Neuronal stem cell (in vitro differentiated cells): Measurements from ENCODE around the gene CDC14A.

ENCODE experiments used
- DNase-seq: peaks from one replicate; pipeline ENCODE4 v3.0.0-alpha.2; 2013; ENCODE audit warnings: low spot score
- H2AFZ ChIP-seq: one replicate; pipeline ENCODE4 v1.6.1; 2013; ENCODE audit warnings: mild to moderate bottlenecking, low read length, inconsistent platforms
- H2AK5ac ChIP-seq: 2 replicates; pipeline ENCODE4 v1.6.1; 2013; ENCODE audit warnings: low read depth, mild to moderate bottlenecking, inconsistent platforms, low read length, moderate library complexity, mixed read lengths
- H2BK120ac ChIP-seq: 2 replicates; pipeline ENCODE4 v1.6.1; 2013; ENCODE audit warnings: low read depth, mild to moderate bottlenecking, inconsistent platforms, low read length, moderate library complexity, mixed read lengths
- H2BK12ac ChIP-seq: one replicate; pipeline ENCODE4 v1.6.1; 2013; ENCODE audit warnings: low read length, inconsistent platforms
- H2BK15ac ChIP-seq: 2 replicates; pipeline ENCODE4 v1.6.1; 2013; ENCODE audit warnings: mild to moderate bottlenecking, low read length, inconsistent platforms, mixed read lengths
- H2BK5ac ChIP-seq: one replicate; pipeline ENCODE4 v1.6.1; 2013; ENCODE audit warnings: inconsistent platforms, mild to moderate bottlenecking, low read length, moderate library complexity
- H3K14ac ChIP-seq: one replicate; pipeline ENCODE4 v1.6.1; 2013; ENCODE audit warnings: low read length, inconsistent platforms
- H3K18ac ChIP-seq: 2 replicates; pipeline ENCODE4 v1.6.1; 2013; ENCODE audit warnings: low read length, inconsistent platforms
- H3K23ac ChIP-seq: 2 replicates; pipeline ENCODE4 v1.6.1; 2013; ENCODE audit warnings: low read depth, mild to moderate bottlenecking, mixed read lengths, low read length, inconsistent platforms; ENCODE audit not compliant: poor library complexity
- H3K27ac ChIP-seq: replicated peaks from 3 replicates; pipeline ENCODE4 v1.5.1; 2013; ENCODE audit warnings: low read length, inconsistent platforms
- H3K27me3 ChIP-seq, 3 experiments: 2 replicates each; pipeline ENCODE4 v1.6.1; 2013; ENCODE audit warnings: low read length in 3 of 3, mild to moderate bottlenecking in 2 of 3, inconsistent platforms in 1 of 3, low read depth in 1 of 3, mixed read lengths in 1 of 3, moderate library complexity in 1 of 3; ENCODE audit not compliant: control insufficient read depth in 3 of 3, insufficient read depth in 3 of 3
- H3K36me3 ChIP-seq, 2 donors: replicated peaks in 1 of 2; 2 replicates each; pipeline ENCODE4 v1.6.1; 2013; ENCODE audit warnings: low read length in 2 of 2; ENCODE audit not compliant: control insufficient read depth in 2 of 2, insufficient read depth in 2 of 2
- H3K4ac ChIP-seq: 2 replicates; pipeline ENCODE4 v1.6.1; 2013; ENCODE audit warnings: inconsistent platforms, mild to moderate bottlenecking, low read length, moderate library complexity
- H3K4me1 ChIP-seq, 2 donors: 1 replicate in 1 of 2; 2 replicates in 1 of 2; pipeline ENCODE4 v1.6.1; 2013; ENCODE audit warnings: low read length in 2 of 2, low read depth in 1 of 2; ENCODE audit not compliant: control insufficient read depth in 2 of 2, insufficient read depth in 1 of 2
- H3K4me2 ChIP-seq: one replicate; pipeline ENCODE4 v1.6.1; 2013; ENCODE audit warnings: mild to moderate bottlenecking, low read length, inconsistent platforms; ENCODE audit not compliant: insufficient read depth, poor library complexity, severe bottlenecking
- H3K4me3 ChIP-seq, 2 donors: 2 replicates each; pipeline ENCODE4 v1.5.1; 2013; ENCODE audit warnings: low read length in 2 of 2, mild to moderate bottlenecking in 2 of 2, inconsistent platforms in 1 of 2, moderate library complexity in 1 of 2
- H3K79me1 ChIP-seq: one replicate; pipeline ENCODE4 v1.6.1; 2013; ENCODE audit warnings: low read depth, mild to moderate bottlenecking, inconsistent platforms, low read length, moderate library complexity
- H3K9ac ChIP-seq: one replicate; pipeline ENCODE4 v1.6.1; 2013; ENCODE audit warnings: mild to moderate bottlenecking, low read depth, low read length, inconsistent platforms; ENCODE audit not compliant: poor library complexity
- H3K9me3 ChIP-seq, 2 donors: replicated peaks in 1 of 2; 2 replicates each; pipeline versions ENCODE3 to v1.6.1; 2013; ENCODE audit warnings: low read length in 2 of 2, mild to moderate bottlenecking in 2 of 2, inconsistent platforms in 1 of 2, low read depth in 1 of 2, mixed read lengths in 1 of 2, moderate library complexity in 1 of 2; ENCODE audit not compliant: control insufficient read depth in 2 of 2, insufficient read depth in 1 of 2
- H4K8ac ChIP-seq: one replicate; pipeline ENCODE4 v1.6.1; 2013; ENCODE audit warnings: low read depth, mild to moderate bottlenecking, inconsistent platforms, low read length, moderate library complexity
- H4K91ac ChIP-seq: one replicate; pipeline ENCODE4 v1.6.1; 2013; ENCODE audit warnings: low read length, low read depth, mild to moderate bottlenecking, inconsistent platforms; ENCODE audit not compliant: poor library complexity
- WGBS, 2 donors: extraction: QIAGEN DNeasy Blood & Tissue Kit; methylation state at CpG; one replicate each; pipeline ENCODE4 v1.1.7; 2013; ENCODE audit warnings: missing lambda C conversion rate in 2 of 2, mixed read lengths in 1 of 2; ENCODE audit not compliant: insufficient read length in 2 of 2, insufficient replicate concordance in 1 of 2; ENCODE audit errors: extremely low coverage in 2 of 2; 5-methylcytosine and 5-hydroxymethylcytosine counted together

Gene CDC14A

DNA sequence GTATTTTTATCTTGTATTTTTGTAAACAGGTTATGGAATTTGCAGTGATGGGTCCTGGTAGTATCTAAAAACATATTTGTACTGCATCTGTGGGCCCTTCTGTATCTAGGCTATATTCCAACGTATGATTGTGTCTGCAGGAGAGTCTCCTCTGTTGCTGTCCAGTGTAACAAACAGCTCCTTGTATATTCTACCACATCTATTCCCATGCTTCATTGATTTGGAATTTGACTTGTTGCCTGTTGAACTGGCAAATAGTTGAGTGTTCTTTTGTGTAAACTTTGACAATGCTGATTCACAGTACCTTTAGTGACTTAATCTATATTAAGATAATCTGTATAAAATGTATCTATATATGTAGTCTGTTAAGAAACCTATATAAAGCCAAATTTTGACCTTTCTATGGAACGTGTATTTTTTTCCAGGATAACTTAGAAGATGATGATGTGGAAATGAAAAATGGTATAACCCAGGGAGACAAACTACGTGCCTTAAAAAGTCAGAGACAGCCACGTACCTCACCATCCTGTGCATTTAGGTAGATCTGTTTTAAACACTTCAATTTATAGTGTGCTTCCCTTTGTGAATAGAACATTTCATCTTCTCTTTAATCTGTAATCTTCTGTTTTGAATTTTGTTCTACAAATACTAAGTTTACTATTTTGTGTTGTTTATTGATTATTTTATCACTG lies 142.2 kb downstream of the CDC14A start:
- Histone ChIP-seq H3K23ac (no peak overlapping the region), H3K18ac (no peak overlapping the region), H4K91ac (no peak overlapping the region), H2AFZ (no peak overlapping the region), H2BK5ac (no peak overlapping the region), H3K4me1 (no peaks in the 10 kb centered on the region), H3K4ac (no peak overlapping the region), H2BK120ac (no peak overlapping the region), H3K36me3 (peaks cover 19 to 54% of the 10 kb centered on the region in 2 donors), H2BK12ac (no peak overlapping the region), H3K4me2 (no peak overlapping the region), H2AK5ac (no peak overlapping the region), H3K79me1 (no peaks in the 10 kb centered on the region), H3K27me3 (no peaks in the 10 kb centered on the region), H3K27ac (no peak overlapping the region), H3K14ac (no peak overlapping the region), H3K9ac (no peak overlapping the region), H3K4me3 (no peak overlapping the region), H4K8ac (no peak overlapping the region), H3K9me3 (no peaks in the 10 kb centered on the region), H2BK15ac (no peak overlapping the region)
- WGBS, 2 donors = no CpG with 5 or more reads among the region's 4 CpGs
- no peak for DNase-seq

- no peak for DNase-seq
- peaks cover 23 to 69% of the 10 kb centered on the region in 2 donors for H3K36me3 ChIP-seq
- H3K23ac ChIP-seq = no peak overlapping the region
- no peaks in the 10 kb centered on the region for H3K4me1 ChIP-seq
- no peak overlapping the region for H2BK12ac ChIP-seq
- no peak overlapping the region for H4K8ac ChIP-seq
- H3K9me3 ChIP-seq = no peaks in the 10 kb centered on the region
- no peak overlapping the region for H3K18ac ChIP-seq
- no peak overlapping the region for H3K9ac ChIP-seq
- no peak overlapping the region for H2BK5ac ChIP-seq
- no peak overlapping the region for H2AFZ ChIP-seq
- no peak overlapping the region for H3K4me2 ChIP-seq
- no peak overlapping the region for H3K4me3 ChIP-seq
- no peaks in the 10 kb centered on the region for H3K27me3 ChIP-seq
- H3K27ac ChIP-seq = no peak overlapping the region
- no peak overlapping the region for H3K4ac ChIP-seq
- H2BK120ac ChIP-seq = no peak overlapping the region
- no peak overlapping the region for H2AK5ac ChIP-seq
- no peak overlapping the region for H4K91ac ChIP-seq
- no peak overlapping the region for H2BK15ac ChIP-seq
- no CpG with 5 or more reads among the region's 2 CpGs for WGBS, 2 donors
- no peaks in the 10 kb centered on the region for H3K79me1 ChIP-seq
- no peak overlapping the region for H3K14ac ChIP-seq
Observed at GRCh38 chr1:100496896-100497295, 144.6 kb downstream of the CDC14A start.

DNA sequence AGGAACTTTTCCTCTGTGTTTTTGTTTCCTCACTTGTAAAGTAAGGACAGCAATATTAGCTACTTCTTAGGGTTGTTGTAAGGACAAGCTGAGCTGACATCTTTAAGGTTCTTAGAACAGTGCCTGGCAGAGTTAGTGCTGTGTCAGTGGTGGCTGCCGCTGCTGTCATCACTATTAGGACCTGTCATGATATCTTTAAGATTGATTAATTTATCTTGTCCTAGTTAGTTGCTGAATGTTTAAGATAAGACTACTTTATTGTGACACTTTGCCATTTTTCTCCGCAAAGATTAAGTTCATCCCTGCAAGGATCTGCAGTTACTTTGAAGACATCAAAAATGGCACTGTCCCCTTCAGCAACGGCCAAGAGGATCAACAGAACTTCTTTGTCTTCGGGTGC lies 145.5 kb downstream of the CDC14A start:
- Histone ChIP-seq H3K4me1 (no peaks in the 10 kb centered on the region), H3K18ac (no peak overlapping the region), H3K4ac (no peak overlapping the region), H2BK120ac (no peak overlapping the region), H3K27ac (no peak overlapping the region), H2BK12ac (no peak overlapping the region), H3K9me3 (no peaks in the 10 kb centered on the region), H3K36me3 (peaks cover 23 to 78% of the 10 kb centered on the region in 2 donors), H3K23ac (no peak overlapping the region), H3K14ac (no peak overlapping the region), H2AK5ac (no peak overlapping the region), H3K4me3 (no peak overlapping the region), H3K27me3 (no peaks in the 10 kb centered on the region), H3K4me2 (no peak overlapping the region), H2BK15ac (no peak overlapping the region), H2BK5ac (no peak overlapping the region), H4K91ac (no peak overlapping the region), H3K9ac (no peak overlapping the region), H4K8ac (no peak overlapping the region), H3K79me1 (no peaks in the 10 kb centered on the region), H2AFZ (no peak overlapping the region)
- no CpG with 5 or more reads among the region's 4 CpGs for WGBS, 2 donors
- no peak for DNase-seq

DNA sequence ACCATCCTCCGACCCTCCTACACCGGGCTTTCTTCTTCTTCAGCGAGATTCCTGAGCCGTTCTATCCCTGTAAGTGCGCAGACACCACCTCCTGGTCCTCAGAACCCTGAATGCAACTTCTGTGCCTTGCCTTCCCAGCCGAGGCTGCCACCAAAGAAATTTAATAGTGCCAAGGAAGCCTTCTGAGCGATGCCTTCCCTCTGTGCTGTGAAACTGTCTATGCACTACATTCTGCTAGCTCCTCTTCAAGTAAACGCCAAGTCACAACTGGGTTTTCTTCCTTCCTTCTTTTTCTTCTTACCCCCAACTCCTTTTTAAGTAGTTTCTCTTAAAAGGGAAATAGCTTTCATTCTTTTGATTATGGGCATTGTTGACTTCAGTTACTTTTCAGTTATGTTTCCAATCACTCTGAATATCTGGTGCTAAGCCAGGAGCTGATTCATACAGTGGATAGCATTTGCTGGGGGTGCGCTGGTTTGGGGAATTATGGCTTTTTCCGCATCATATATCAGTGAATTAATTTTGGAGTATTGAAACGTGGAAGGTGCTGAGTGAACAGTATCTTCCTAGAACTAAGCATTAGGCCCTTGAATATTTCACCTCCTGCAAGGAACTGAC lies 147.0 kb downstream of the CDC14A start:
- no peak overlapping the region for H2BK120ac ChIP-seq
- H2AK5ac ChIP-seq = no peak overlapping the region
- H3K23ac ChIP-seq = no peak overlapping the region
- no peak overlapping the region for H3K18ac ChIP-seq
- H3K4me2 ChIP-seq = no peak overlapping the region
- H2BK5ac ChIP-seq = no peak overlapping the region
- no peaks in the 10 kb centered on the region for H3K9me3 ChIP-seq
- no peak overlapping the region for H3K14ac ChIP-seq
- WGBS, 2 donors = no CpG with 5 or more reads among the region's 11 CpGs
- no peak overlapping the region for H3K4me3 ChIP-seq
- H2BK15ac ChIP-seq = no peak overlapping the region
- H3K79me1 ChIP-seq = no peaks in the 10 kb centered on the region
- H3K4ac ChIP-seq = no peak overlapping the region
- H4K91ac ChIP-seq = no peak overlapping the region
- H3K36me3 ChIP-seq = peaks cover 23 to 92% of the 10 kb centered on the region in 2 donors
- H3K27ac ChIP-seq = no peak overlapping the region
- H3K9ac ChIP-seq = no peak overlapping the region
- no peak for DNase-seq
- H4K8ac ChIP-seq = no peak overlapping the region
- H2BK12ac ChIP-seq = no peak overlapping the region
- H3K27me3 ChIP-seq = no peaks in the 10 kb centered on the region
- H2AFZ ChIP-seq = no peak overlapping the region
- H3K4me1 ChIP-seq = no peaks in the 10 kb centered on the region
